Measurements from ENCODE around the gene SRGAP1.

Gene SRGAP1

DNA sequence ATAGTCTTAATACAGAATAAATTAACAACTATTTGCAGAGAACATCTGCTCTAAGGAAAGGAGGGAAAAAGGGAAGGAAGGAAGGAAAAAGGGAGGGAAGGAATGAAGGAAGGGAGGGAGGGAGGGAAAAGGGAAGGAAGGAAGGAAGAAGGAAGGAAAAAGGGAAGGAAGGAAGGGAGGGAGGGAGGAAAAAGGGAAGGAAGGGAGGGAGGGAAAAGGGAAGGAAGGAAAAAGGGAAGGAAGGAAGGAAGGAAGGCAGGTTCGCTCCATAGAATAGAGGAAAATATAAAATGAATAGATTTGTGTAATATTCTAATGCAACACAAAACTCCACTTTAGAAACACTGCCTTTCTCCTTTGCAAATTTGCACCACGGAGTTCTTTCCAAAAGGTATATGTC is 361.0 kb downstream of the SRGAP1 start:
- FAIRE-seq (no peak), DNase-seq (ENCODE audit: extremely low spot score, insufficient read length, low read depth) (no peak)

DNA sequence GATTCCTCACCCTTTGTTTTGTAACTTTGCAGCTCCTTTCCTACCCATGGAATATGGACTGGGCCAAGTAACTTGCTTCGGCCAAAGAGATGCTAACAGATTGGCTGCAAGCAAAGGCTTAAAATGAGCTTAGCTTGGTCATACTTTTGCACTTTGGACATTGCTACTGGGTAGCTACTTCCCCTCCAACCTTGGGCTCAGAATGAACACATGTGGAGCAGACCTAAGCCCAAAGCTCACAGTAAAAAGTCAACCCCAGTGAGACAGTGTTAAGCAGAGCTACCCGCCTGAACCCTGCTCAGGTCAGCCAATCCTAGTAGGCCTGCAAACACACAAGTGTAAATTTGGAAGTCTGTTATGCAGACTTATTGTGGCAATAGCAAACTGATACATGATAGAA is 363.0 kb downstream of the SRGAP1 start:
- DNase-seq (ENCODE audit: extremely low spot score, insufficient read length, low read depth) (no peak), FAIRE-seq (no peak)
